M059J (cell line): Measurements from ENCODE around the gene TIAM1. TPM values are rescaled to one million over a fixed set of nuclear protein-coding genes. Genes with fewer than 3 reads are reported as not detected.

ENCODE experiments used
- DNase-seq: peaks from one replicate; pipeline ENCODE4 v3.0.0-alpha.2; 2012; ENCODE audit warnings: low read depth
- total RNA-seq: library from RNA; depleted of rRNA; stranded (reverse); fragments of >200 nt; shearing (Covaris generic); gene quantifications from 2 replicates; pipeline ENCODE4 v1.2.3, GENCODE V29; 2014

TIAM1 gene
- total RNA-seq, 1 experiment from 2014 or later: 0.30 TPM

DNA sequence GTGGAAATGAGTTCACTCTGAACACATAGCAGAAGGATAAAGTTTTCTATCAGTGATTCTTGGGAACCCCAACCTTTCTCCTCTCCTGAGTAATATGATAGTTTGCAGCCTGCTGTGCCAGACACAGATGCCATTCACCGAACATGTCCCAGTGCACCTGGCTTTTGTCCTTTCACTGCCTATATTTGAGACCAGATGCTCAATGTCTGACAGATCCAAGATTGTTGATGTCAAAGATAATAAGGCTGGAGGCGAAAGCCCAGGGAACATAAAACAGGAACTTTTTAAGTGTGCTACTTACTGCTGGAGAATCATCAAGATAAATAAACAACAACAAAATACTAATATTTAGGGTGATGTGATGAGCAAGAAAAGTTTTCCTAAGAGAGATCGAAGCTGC, 139.3 kb downstream of the TIAM1 start:
- DNase-seq: no peak

DNA sequence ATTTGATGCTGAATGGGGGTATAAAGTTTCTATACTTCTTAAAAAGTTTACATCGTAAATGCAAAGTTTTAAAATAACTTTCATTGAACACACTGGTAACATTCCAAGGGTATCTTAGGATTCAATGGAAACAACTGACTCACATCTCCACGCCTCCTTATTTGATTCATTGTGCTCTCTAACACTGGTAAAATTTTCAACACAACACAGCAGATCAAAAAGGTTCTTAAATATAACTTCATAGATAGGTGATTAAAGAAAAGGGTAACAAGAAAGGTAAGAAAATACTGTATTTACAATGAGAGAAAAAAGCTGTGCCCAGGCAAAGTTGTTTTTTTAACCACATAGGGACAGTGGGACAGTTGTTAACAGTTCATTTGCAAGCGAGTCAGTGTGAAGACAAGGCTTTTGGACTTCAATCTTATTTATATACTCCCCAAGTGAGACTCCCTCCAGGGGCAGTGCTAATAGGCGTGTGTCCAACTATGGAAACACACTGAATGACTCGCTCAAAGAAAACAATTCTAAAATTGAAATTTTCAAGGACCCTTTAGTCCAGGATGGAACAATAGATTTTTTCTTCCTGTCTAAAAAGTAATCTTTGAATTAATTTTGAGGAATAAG, 140.5 kb downstream of the TIAM1 start:
- no peak for DNase-seq

DNA sequence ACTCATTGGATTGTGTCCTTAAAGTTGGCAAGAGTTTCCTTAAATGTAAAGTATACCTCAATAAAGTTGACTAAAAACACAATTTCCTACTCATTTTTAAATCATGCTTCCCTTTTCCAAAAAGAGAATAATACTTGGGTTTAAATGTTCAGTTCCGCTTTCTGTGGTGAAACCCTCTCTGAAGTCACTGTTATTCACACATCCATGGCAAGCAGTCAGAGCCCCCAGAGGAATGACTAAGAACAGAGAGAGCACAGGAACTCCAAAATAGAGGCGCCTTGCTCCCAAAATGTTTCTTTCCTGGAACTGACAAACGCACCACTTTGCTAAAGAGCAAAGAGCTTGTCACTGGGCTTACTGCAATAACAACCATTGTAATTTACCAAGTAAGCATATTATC, 142.5 kb downstream of the TIAM1 start:
- DNase-seq: no peak

DNA sequence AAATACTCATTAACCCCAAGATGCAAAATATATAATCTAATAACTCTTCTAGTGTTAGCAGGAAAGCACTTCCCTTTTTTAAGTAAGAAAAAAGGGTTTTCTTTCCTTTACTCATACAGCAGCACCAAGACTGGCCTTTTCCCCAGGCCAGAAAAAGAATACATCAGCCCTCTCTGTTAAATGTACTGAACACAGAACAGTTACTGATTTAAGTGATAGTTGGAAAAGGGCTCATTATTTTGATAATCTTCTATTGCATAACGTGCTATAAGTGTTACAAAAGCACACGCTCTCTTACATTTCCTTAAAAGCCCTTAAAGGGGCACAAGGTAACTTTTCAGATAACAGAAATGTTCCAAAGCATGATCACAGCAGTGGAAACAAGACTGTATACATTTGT, 142.9 kb downstream of the TIAM1 start:
- no peak for DNase-seq

DNA sequence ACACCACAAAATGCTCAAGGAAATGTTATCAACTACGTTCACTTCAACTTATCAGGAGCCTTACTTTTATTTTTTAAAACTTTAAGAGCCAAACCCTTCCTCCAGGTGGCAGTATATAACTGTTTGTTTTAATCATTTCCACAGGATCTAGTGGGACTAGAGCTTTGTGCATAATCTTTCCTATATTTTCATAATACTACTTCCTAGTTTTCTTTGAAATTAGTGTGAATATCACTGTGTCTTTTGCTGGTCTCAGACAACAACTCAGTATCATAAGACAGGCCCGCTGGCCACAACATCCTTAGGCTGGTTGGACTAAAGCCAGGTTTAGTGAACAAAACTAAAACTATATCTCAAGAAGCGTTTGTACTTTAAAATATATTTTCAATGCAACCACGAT, 145.5 kb downstream of the TIAM1 start:
- peak; percentile 61 for DNase-seq

DNA sequence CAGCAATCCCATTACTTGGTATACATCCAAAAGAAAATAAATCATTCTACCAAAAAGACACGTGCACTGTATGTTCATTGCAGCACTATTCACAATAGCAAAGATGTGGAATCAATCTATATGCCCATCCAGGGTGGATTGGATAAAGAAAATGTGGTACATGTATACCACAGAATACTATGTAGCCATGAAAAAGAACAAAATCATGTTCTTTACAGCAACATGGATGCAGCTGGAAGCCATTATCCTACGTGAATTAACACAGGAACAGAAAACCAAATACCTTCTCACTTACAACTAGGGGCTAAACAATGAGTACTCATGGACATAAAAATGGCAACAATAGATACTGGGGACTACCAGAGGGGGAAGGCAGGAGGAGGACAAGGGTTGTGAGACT, 147.3 kb downstream of the TIAM1 start:
- DNase-seq: no peak

DNA sequence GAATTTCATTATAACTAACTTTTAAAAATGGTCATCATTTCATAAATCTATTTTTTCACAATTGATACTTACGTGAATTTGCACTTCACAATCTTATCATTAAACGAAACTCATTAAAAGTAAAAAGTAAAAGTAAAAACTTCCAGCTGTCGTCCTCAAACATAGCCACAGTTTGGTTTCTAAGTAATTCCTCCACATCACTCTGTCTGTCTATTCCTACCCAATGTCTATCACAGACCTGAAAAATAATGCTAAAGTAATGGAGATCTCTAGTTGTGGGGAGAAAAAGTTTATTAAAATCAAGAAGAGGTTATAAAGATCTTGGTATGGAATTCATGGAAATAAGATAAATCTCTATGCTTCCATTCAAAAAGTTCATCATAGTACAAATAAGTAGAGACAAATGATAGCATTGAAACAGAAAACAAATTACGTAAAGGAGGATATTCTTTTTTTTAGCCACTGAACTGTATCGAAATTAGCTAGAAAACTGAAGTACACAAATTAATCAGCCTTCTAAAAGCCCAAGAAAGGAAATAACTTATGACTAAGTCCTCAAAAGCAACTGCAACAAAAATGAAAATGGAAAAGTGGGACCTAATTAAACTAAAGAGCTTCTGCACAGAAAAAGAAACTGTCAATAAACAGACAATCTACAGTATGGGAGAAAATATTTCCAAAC, 148.6 kb downstream of the TIAM1 start:
- no peak for DNase-seq

DNA sequence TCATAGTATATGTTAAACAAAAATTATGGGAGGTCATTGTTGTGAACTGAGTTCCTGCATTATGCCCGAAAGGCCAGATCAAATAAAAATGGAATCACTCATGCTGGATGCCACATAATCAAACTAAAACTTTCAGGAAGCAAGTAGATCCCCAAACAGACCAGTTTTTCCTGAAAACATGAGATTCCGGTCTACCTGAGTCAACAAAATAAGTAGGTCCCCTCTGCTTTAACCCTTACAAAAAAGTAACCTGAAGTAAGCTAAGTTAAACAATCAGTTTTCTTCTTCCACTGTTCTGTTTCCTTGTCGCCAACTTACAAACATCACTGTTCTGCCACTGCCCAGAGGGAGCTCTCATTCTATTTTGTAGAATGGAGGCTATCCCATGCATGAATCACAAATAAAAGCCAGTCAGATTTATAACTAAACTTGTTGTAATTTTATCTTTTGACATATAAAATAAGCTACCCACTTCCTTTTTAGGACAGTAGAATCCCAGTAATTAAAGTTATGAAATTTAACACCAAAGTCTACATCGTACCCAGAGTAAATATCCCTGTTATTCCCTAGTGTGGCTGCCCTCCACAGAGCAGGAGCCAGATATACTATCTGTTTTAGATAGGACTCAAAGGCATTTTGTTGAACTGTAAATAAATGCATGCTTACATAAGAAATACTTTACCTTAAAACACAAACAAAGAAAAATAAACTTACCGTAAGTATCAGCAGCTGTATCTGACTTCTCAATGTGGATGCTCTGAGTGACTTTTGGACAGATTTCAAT, 149.4 kb downstream of the TIAM1 start:
- DNase-seq: no peak

DNA sequence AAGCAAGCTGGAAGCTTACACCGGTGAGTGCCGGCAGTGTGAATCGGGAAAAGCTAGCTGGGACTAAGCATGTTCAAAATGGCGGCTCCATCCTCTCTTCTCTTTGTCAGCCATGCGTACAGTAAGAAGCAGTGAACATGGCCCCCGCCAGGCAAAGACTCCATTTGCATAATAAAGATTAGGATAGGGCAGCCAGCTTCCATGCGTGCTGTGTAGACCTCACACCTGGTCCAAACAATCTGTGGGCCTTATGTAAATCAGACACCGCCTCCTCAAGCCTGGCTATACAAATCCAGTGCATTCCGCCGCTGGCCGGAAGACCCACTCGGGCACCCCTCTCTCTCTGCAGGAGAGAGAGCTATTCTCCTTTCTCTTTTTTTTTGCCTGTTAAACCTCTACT, 150.3 kb downstream of the TIAM1 start:
- DNase-seq: no peak

DNA sequence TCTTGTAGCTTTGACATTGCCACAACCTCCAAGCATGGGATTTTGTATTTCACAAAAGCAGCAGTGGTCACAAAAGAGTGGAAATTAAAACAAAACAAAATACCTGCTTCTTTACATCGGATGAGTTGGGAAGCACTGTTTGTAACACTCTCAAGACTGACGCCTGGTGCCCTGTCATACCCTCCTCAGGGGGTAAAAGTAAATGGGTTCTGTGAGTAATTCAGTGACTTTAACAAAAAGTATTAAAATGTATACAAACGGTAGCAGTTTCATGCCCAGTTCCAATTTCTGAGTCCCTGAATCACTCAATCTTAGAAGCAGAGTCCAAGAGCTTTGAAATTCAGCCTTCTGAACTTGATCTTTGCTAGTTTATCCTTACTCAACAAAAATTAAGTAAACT, 152.5 kb downstream of the TIAM1 start:
- DNase-seq: no peak

DNA sequence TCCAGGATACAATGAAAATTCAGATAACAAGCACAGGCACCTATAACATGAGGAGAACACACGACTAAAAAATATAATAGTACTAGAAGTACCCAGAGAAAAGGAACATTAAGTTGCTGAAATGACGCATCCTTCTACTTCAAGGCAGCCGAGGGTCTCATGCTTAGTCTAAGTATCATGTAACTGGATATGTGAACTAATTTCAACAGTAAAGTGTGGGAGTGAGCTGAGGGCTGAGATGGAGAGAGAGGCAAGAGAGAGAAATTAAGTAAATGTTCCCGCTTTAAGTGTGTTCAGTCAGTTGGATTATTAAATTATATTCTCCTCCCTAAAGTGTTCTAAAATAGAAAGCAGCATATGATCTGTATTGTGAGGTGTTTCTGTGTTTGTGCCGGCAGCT, 153.5 kb downstream of the TIAM1 start:
- no peak for DNase-seq

DNA sequence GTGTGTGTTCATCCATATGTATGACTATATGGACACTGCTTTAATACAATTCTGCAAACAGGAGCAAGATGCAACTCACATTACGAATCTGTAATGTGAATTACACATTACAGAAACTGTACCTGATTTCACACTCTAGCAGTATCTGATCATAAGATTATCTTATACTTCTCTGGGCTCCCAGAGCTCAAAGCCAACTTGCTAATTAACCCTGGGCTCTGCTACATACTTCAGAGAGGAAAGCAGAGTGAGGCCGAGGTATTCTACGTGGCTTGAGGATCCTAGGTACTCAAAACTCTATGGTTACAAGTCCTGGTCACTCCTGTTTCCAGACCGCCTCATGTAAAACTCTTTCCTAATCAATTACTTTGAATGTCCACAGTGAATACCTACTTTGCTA, 156.6 kb downstream of the TIAM1 start:
- no peak for DNase-seq

DNA sequence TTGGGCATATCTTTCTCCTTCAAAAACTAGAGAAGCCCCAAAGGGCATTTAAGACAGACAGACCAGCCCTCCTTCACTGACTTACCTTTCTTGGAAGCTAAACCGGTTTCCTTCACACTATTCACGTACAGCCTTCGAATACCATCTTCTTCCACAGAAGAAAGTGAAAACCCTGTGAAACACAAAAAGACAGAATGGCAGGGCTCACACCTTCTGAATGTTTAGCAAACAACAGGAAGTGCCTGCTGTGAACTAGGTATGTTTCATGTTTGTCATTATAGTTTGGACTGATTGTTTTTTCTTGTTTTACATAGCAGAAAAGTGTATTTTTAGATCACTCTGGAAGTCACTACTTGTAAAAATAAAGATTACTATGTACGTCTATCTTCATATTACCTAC, 157.1 kb downstream of the TIAM1 start:
- DNase-seq: no peak

DNA sequence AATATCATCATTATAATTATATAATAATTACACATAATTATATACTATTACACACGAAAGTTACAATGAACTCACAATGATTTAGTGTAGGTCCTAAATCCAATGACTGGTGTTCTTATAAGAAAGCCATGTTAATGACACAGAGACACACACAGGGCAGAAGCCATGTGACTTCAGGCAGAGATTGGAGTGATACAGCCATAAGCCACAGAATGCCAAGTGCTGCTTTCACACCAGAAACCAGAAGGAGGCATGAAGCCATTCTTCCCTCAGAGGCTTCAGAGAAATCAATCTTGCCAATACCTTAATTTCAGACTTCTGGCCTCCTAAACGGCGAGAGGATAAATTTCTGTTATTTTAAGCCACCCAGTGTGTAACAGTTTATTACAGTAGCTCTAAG, 158.4 kb downstream of the TIAM1 start:
- DNase-seq: no peak

DNA sequence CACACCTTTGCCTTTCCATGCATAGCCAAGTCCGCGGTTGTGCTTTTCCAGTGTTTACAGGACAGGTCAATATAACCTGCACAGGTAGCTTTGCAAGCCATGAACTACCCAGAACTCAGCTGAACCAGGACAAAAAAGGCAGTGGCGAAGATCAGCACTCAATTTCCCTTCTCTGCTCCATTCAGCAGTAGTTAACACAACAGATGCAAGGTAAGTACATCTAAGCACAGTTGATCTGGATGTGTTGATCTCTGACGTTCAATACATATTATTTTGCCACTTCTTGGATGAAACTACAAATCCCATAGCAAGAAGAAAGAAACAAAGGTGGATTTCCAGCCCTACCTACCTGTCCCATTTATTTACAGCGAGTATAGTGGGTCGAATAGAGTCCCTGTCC, 159.2 kb downstream of the TIAM1 start:
- no peak for DNase-seq

DNA sequence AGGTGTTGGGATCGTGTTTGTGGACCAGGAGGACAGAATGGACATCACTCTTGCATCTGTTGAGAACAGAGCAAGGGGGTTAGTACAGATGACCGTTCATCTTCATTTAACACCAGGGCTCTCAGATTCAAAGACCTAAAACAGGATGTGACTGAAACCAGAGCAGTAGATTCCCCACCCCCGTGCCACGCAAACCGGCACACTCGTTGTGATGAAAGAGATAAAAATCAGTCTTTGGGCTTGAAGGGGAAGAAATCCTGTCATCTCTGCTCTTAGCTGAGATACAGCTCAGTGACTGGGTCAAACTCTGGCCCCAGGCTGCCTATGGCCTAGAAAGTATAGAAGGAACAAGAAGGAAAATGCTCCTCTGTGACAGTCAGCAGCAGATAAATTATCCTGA, 159.6 kb downstream of the TIAM1 start:
- DNase-seq: no peak

DNA sequence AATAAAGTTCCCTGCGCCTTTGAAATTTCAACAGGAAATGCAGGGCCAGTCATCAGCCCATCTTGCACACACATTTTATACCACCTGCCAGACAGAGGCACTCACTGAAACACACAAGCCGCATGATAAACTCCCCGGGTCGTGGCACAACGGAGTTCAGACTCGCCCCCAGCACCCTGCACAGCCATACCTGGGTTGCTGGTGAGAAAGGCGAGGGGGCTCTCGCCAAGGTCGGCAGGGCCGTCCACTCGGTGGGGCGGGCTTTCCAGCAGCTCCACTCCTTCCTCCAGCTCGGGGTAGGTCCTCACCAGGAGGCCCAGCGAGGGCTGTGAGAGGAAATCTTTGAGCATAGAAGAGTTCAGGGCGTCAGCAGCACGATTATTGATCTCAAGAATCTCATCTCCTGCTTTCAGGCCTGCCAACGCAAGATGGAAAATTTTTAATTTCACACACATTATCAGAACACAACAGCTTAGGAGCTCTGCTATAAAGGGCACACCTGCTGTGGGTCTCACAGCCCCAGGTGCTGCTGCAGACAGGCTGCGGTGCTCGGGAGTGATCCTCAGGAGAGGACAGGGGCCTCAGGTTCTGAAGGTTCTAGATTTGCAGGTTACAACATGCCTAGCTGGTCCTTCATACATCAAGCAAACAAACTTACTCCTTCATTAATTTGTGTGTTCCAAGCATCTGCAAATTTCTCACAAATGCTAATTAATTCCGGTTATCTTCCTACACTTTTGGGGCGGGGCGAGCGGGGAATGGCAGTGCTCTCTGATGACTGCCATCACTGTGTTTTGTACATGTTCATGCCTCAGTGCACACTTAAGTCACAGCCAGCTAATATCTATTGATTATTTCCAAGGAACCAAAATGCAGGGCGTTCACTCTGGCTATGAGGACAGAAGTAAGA, 161.6 kb downstream of the TIAM1 start:
- no peak for DNase-seq

DNA sequence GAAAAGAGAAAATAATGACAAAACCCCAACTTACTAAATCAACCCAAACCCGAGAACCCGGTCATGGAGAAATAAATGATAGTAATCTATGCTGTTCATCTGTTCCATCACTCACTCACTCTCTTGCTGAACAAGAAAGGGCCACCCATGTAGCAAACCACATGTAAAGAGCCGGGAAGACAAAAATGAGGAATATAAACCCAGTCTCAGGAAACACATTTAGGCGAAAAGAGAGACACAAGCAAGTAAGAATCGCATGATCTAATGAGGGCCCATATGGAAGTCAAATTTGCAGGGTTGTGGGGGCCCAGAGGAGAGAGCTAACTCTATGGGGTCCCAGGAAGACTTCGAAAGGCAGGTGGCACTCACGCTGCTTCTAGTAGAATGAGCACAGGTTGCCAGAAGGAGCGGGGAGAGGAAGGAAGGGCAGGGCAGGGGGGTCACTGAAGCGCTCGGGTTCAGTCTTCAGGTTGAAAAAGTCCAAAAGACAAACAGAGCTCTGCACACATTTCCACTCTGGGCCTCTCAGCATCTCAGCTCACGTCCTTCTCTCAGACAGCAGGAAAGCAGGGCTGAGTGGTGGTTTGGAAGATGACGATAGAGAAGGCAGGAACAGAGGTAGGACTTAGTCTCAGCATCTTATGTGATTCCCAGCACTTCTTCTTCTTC, 162.8 kb downstream of the TIAM1 start:
- DNase-seq: no peak

DNA sequence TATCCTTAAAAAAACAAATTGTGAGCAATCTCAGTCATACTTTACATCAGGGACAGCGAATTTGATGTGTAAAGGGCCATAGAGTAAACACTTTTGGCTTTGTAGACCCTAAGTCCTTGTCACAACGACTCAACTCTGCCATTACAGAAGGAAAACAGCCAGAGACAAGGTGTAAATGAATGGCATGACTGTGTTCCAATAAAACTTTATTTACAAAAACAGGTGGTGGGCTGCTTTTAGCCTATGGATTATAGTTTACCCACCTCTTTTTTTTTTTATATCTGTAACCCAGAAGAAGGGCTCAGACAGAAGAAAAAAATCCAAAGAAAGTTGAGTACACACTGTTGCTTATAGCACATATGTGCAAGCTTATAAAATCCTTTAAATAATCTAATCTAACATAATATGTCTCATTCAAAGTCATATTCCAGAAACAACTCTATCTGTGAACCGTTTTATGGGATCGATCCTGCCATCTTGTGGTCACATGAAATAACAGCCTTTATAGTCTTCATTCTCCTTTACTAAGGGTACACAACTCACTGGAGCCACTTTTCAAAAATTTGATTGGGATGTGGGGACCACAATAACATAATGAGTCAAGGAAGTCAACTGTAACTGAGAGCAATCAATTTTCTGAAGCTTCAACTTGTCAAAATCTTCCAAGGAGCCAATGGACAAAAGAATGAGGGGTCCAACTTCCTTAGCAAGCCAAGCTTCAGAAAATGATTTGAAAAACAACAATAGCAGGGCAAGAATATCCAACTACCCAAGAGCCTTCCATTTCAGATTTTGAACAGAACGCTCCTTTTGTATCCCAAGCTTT, 163.6 kb downstream of the TIAM1 start:
- DNase-seq: peak; percentile 44

DNA sequence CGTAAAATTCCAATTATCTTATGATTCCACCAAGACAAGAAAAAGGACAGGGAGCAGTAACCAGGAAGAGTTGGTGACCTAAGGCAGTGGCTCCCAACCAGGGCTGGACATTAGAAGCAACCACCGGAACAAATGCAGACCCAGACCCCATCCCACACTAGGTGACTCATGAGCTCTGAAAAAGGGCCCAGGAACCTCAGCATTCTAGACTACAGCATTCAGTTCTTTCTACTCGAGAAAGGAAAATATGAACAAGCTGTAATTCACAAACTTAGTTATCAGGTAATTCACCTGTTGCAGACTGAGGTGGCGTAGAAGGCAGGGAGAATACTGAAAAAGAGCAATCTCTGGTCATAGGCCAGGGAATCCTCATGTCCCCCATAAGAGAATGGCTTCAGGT, 167.3 kb downstream of the TIAM1 start:
- no peak for DNase-seq
